Measurements from ENCODE around the gene HNRNPR. TPM values are rescaled to one million over a fixed set of nuclear protein-coding genes. Genes with fewer than 3 reads are reported as not detected.

The HNRNPR gene
- total RNA-seq = 100 to 1,000 TPM; 190 to 210 TPM

- ChIA-PET CTCF (interaction anchor here (0.6 to 1.7 kb wide), 8 partner anchors 10 to 190 kb away, joined by 3 to 10 read pairs (median 4); no protein-coding TSS in a partner anchor), POLR2A (interaction anchor here (0.5 to 1.7 kb wide), 18 partner anchors 11 to 1620 kb away, joined by 3 to 47 read pairs (median 4); partner anchors contain the start of genes RPL11 and ZNF436)
- Mint-ChIP-seq H3K27me3 (no peaks in the 10 kb centered on the region), H3K4me1 (peaks cover 35% of the 10 kb centered on the region), H3K9me3 (ENCODE audit: low read depth) (no peaks in the 10 kb centered on the region), H3K36me3 (ENCODE audit: low read depth) (peaks cover 30% of the 10 kb centered on the region), H3K4me3 (peak within 1 kb of the TSS; percentile 85), H3K27ac (peak within 1 kb of the TSS; percentile 96)
- ATAC-seq = peak; percentile 97
- DNase-seq = peak; percentile 100
- intact Hi-C loops (cut with DNase I, micrococcal nuclease) = loop anchor here (1.0 to 10.0 kb wide), 11 partner anchors 24 to 1319 kb away; partner anchors contain the start of genes ASAP3 (in 1 of the 2), CDC42 (in 1 of the 2), E2F2 (in 1 of the 2) and GALE (in 1 of the 2)
These were observed at the start of gene HNRNPR for GRCh38 chr1:23344111-23344986. TSS of gene HNRNPR (minus strand) at chr1:23344284. CDS start at chr1:23341008, 3,276 bp downstream.

DNA sequence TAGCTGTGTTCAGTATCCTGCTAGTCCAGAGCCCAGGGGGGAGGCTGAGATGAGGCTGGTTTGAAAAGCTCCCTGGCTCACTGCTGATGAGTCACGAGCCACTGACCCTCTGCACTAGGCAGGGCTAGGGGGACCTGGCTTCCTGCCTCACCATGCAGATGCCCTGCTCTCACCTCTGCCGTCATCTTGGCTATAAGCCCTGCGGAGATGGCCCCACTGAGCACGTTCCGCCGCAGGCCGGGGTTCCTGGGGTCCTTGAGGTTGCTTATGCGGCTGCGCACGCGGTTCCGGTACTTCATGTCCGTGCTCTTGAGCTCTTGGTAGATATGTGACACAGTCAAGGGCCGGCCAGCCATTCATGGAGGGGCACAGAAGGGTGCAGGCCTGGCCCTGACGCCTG is 49.6 kb upstream of the HNRNPR start:
- no peak overlapping the region for H3K4me3 Mint-ChIP-seq
- intact Hi-C loops (cut with DNase I, micrococcal nuclease) = no loop called here
- H3K9me3 Mint-ChIP-seq (ENCODE audit: low read depth) = no peaks in the 10 kb centered on the region
- DNase-seq (no peak), ATAC-seq (no peak)
- H3K27ac Mint-ChIP-seq = no peak overlapping the region
- ChIA-PET POLR2A (interaction anchor here (0.6 kb wide), 1 partner anchor 298 kb away, joined by 3 read pairs; the partner anchor contains the start of gene RPL11), CTCF (interaction anchor here (2.4 kb wide), 1 partner anchor 10 kb away, joined by 12 read pairs; no protein-coding TSS in a partner anchor)
- H3K36me3 Mint-ChIP-seq (ENCODE audit: low read depth) = peaks cover 4% of the 10 kb centered on the region
- no peaks in the 10 kb centered on the region for H3K27me3 Mint-ChIP-seq
- H3K4me1 Mint-ChIP-seq = peaks cover 7% of the 10 kb centered on the region

DNA sequence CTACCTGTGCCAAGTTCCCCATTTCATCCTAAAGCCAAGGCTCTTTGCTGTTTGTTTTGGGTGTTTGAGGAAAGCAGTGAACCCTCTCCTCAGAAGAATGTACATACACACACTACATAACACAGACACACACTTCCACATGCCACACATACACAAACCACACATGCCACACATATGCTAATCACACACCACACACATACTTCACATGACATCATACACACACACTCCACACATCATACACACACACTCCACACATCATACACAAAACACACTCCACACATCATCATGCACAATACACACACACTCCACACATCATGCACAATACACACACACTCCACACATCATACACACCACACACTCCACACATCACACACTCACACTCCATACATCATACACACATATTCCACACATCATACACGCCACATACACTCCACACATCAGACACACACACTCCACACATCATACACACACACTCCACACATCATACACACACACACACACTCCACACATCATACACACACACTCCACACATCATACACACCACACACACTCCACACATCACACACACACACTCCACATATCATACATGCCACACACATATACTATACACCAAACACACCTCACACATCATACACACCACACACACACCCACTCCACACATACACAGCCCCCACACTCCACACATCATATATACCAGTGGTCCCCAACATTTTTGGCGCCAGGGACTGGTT is 48.2 kb upstream of the HNRNPR start:
- intact Hi-C loops (cut with DNase I, micrococcal nuclease) = no loop called here
- ChIA-PET CTCF (no interaction called here), POLR2A (no interaction called here)
- Mint-ChIP-seq H3K4me3 (no peak overlapping the region), H3K27me3 (no peaks in the 10 kb centered on the region), H3K36me3 (ENCODE audit: low read depth) (peaks cover 2% of the 10 kb centered on the region), H3K27ac (no peak overlapping the region), H3K9me3 (ENCODE audit: low read depth) (no peaks in the 10 kb centered on the region), H3K4me1 (peaks cover 7% of the 10 kb centered on the region)
- ATAC-seq (no peak), DNase-seq (no peak)

DNA sequence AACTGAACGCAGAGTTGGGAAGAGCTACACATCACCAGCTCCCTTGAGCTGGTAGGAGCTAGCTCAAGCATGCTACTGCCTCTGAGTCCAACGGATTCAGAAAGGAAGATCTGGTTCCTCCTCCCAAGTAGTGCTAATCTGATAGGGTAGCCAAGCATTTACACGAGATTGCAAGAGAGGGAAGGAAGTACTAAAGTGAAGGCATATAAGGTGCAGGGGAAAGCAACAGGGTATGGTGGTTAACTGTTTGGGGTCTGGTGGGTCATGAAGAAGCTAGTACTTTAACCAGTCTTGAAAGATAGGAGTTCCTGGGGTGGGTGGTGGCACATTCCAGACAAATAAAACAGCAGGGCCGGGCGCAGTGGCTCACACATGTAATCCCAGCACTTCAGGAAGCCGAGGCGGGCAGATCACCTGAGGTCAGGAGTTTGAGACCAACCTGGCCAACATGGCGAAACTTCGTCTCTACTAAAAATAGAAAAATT is 45.8 kb upstream of the HNRNPR start:
- ChIA-PET POLR2A (interaction anchor here (0.7 kb wide), 1 partner anchor 863 kb away, joined by 3 read pairs; no protein-coding TSS in a partner anchor), CTCF (interaction anchor here (1.8 to 4.3 kb wide), 2 partner anchors 14 to 206 kb away, joined by 4 to 26 read pairs; no protein-coding TSS in a partner anchor)
- Mint-ChIP-seq H3K9me3 (ENCODE audit: low read depth) (no peaks in the 10 kb centered on the region), H3K36me3 (ENCODE audit: low read depth) (no peaks in the 10 kb centered on the region), H3K4me3 (no peak overlapping the region), H3K27me3 (no peaks in the 10 kb centered on the region), H3K4me1 (no peaks in the 10 kb centered on the region), H3K27ac (no peak overlapping the region)
- no peak for ATAC-seq
- intact Hi-C loops (cut with DNase I, micrococcal nuclease) = no loop called here
- no peak for DNase-seq

DNA sequence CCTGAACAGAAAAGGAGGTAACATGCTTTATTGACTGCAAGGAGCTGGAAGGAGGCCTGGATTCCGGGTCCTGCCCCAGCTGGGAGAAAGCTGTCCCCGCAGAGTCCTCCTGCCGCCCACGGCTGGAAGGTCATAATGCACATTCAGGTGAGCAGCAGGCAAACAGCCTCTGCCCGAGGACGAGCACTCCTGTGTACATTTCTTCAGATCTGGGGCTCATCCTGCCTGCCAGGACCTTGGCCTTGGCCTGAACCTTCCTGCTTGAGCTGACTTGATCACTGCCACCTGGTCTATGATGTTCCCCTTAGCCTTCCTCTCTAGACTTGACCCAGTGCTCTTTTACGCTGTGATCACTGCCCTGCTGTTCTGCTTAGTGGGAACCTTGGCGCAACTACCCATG is 43.4 kb upstream of the HNRNPR start:
- no peaks in the 10 kb centered on the region for H3K4me1 Mint-ChIP-seq
- H3K9me3 Mint-ChIP-seq (ENCODE audit: low read depth) = no peaks in the 10 kb centered on the region
- H3K4me3 Mint-ChIP-seq = no peak overlapping the region
- H3K27ac Mint-ChIP-seq = no peak overlapping the region
- intact Hi-C loops (cut with DNase I, micrococcal nuclease) = no loop called here
- DNase-seq = no peak
- no peak for ATAC-seq
- H3K27me3 Mint-ChIP-seq = no peaks in the 10 kb centered on the region
- ChIA-PET CTCF (interaction anchor here (4.3 kb wide), 1 partner anchor 16 kb away, joined by 26 read pairs; no protein-coding TSS in a partner anchor), POLR2A (interaction anchor here (0.6 kb wide), 1 partner anchor 43 kb away, joined by 3 read pairs; no protein-coding TSS in a partner anchor)
- H3K36me3 Mint-ChIP-seq (ENCODE audit: low read depth) = no peaks in the 10 kb centered on the region

- intact Hi-C loops (cut with DNase I, micrococcal nuclease) = no loop called here
- CTCF ChIA-PET = no interaction called here
- Mint-ChIP-seq H3K27ac (no peak overlapping the region), H3K36me3 (ENCODE audit: low read depth) (no peaks in the 10 kb centered on the region), H3K4me3 (no peak overlapping the region), H3K9me3 (ENCODE audit: low read depth) (no peaks in the 10 kb centered on the region), H3K4me1 (no peaks in the 10 kb centered on the region), H3K27me3 (no peaks in the 10 kb centered on the region)
- ATAC-seq = no peak
- no peak for DNase-seq
- POLR2A ChIA-PET = no interaction called here
These were observed 41.1 kb upstream of the HNRNPR start for GRCh38 chr1:23385119-23385621.

DNA sequence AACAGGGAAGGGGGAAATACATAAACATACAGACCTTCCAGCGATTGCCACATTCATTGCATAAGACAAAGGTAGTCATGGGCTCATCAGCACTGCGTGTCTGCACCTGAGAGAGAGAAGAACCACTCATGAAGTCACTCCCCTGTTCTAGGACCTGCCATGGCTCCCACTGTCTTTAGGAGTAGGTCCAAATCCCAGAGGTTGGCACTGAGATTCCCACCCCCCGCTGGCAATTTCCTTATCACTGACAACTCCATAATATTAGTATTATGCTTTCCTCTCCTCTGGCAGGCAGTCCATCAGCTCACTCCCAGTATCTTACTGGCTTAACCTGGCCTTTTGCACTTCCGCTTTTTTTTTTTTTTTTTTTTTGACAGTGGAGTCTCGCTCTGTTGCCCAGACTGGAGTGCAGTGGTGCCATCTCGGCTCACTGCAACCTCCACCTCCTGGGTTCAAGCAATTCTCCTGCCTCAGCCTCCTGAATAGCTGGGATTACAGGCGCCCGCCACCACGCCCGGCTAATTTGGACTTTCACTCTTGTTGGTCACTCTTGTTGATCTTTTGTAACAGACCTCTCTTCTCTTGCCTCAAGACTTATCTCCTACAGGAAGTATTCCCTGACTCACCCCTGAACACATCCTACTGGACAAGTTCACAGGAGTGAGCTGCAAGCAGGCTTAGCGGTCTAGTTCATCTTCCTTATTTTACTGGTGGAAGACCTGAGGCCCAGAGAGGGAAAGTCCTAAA is 40.4 kb upstream of the HNRNPR start:
- Mint-ChIP-seq H3K4me1 (no peaks in the 10 kb centered on the region), H3K27me3 (no peaks in the 10 kb centered on the region), H3K27ac (no peak overlapping the region), H3K9me3 (ENCODE audit: low read depth) (no peaks in the 10 kb centered on the region), H3K4me3 (no peak overlapping the region), H3K36me3 (ENCODE audit: low read depth) (no peaks in the 10 kb centered on the region)
- no peak for DNase-seq
- ChIA-PET POLR2A (no interaction called here), CTCF (no interaction called here)
- no peak for ATAC-seq
- intact Hi-C loops (cut with DNase I, micrococcal nuclease) = no loop called here

- H3K27ac Mint-ChIP-seq = no peak overlapping the region
- ChIA-PET POLR2A (no interaction called here), CTCF (no interaction called here)
- H3K4me1 Mint-ChIP-seq = no peaks in the 10 kb centered on the region
- no peaks in the 10 kb centered on the region for H3K36me3 Mint-ChIP-seq (ENCODE audit: low read depth)
- intact Hi-C loops (cut with DNase I, micrococcal nuclease) = no loop called here
- no peak for DNase-seq
- no peaks in the 10 kb centered on the region for H3K27me3 Mint-ChIP-seq
- H3K4me3 Mint-ChIP-seq = no peak overlapping the region
- no peaks in the 10 kb centered on the region for H3K9me3 Mint-ChIP-seq (ENCODE audit: low read depth)
- ATAC-seq = no peak
These were observed 39.7 kb upstream of the HNRNPR start for GRCh38 chr1:23383577-23384311.

- Mint-ChIP-seq H3K27me3 (no peaks in the 10 kb centered on the region), H3K27ac (no peak overlapping the region), H3K4me3 (no peak overlapping the region), H3K9me3 (ENCODE audit: low read depth) (no peaks in the 10 kb centered on the region), H3K4me1 (no peaks in the 10 kb centered on the region), H3K36me3 (ENCODE audit: low read depth) (no peaks in the 10 kb centered on the region)
- intact Hi-C loops (cut with DNase I, micrococcal nuclease) = no loop called here
- ChIA-PET POLR2A (interaction anchor here (0.6 kb wide), 2 partner anchors 217 to 503 kb away, joined by 3 to 5 read pairs; no protein-coding TSS in a partner anchor), CTCF (interaction anchor here (0.5 to 0.9 kb wide), 2 partner anchors 23 to 318 kb away, joined by 3 read pairs; no protein-coding TSS in a partner anchor)
- no peak for ATAC-seq
- DNase-seq = no peak
These were observed 37.3 kb upstream of the HNRNPR start for GRCh38 chr1:23381233-23381885.

DNA sequence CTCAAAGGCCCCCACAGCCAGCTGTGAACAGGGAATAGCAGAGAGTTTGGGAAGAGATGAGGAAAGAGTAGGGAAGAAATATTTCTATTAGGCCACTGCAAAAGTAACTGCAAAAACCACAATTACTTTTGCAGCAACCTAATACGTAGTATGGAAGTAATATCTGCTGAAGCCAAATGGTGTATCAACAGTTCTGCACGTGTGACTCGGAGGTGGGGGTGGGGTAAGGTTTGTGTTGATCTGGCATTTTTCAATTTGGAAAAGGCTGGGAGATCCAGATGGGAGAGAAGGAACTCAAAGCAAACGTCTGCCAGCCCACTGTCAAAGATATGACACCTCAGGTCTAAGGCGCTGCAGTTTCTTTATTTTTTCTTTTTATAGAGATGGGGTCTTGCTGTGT is 36.6 kb upstream of the HNRNPR start:
- Mint-ChIP-seq H3K27ac (no peak overlapping the region), H3K4me3 (no peak overlapping the region), H3K27me3 (no peaks in the 10 kb centered on the region), H3K9me3 (ENCODE audit: low read depth) (no peaks in the 10 kb centered on the region), H3K4me1 (no peaks in the 10 kb centered on the region), H3K36me3 (ENCODE audit: low read depth) (no peaks in the 10 kb centered on the region)
- CTCF ChIA-PET = interaction anchor here (0.7 kb wide), 1 partner anchor 8 kb away, joined by 3 read pairs; no protein-coding TSS in a partner anchor
- POLR2A ChIA-PET = no interaction called here
- DNase-seq = no peak
- intact Hi-C loops (cut with DNase I, micrococcal nuclease) = no loop called here
- ATAC-seq = no peak
